ENCODE results near the gene ACTN2.
"Not testable (repeated sequence)": the region's sequence is repeated elsewhere in the genome, so short reads cannot be mapped to it uniquely, and the experiment has no call there.

ACTN2 gene
- total RNA-seq = 0.19 to 2.7 (median 0.32) reads per million in 9 experiments

DNA sequence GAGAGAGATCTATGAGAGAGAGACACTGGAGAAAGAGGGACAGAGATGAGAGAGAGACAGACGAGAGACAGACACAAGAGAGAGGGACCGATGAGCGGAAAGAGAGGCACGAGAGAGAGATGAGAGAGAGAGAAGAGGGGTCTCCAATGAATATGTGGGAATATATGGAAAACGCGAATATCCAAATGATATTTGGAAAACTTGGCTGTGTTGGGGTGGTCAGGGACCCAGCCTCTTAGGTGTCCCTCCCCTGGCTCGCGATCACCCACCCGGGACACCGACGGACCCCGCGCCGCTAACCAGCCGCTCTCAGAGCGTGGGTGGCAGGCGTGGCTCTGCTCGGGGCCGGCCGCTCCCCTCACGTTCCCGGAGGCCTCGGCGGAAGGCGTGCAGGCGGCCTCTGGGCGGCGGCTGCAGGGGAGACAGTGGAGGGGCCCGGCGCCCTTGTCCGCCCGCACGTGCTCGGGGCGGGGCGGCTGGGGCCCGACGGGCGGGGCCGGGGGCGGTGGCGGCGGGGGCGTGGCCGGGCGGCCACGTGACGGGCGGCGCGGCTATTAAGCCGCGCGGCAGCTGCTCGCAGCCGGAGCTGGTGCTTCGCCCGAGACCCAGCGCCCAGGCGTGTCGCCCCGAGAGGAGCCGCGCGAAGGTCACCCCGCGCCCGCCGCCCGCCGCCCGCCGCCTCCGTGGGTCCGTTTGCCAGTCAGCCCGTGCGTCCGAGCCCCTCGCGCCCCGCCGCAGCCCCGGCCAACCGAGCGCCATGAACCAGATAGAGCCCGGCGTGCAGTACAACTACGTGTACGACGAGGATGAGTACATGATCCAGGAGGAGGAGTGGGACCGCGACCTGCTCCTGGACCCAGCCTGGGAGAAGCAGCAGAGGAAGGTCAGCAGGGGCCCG, at the start of gene ACTN2:
TSS of gene ACTN2 (plus strand) at position 583 of the 898 bp plus-strand sequence. CDS start at position 758, 175 bp downstream.
- DNase-seq = peak in 2 of 3 experiments; percentile 2 to 11
- Mint-ChIP-seq H3K9me3 (peaks cover 0 to 5% of the 10 kb centered on the region in 2 donors), H3K36me3 (ENCODE audit: insufficient read depth) (no peaks in the 10 kb centered on the region), H3K27me3 (peaks cover 42 to 45% of the 10 kb centered on the region in 2 donors), H3K4me1 (ENCODE audit: low read depth in 2 of 2) (peaks cover 3 to 17% of the 10 kb centered on the region in 2 donors), H3K4me3 (peak within 1 kb of the TSS; percentile 42 to 77), H3K27ac (peak within 1 kb of the TSS in 1 of 2 donors; percentile 17)
- peak; percentile 84 for ATAC-seq (replicated peaks)

DNA sequence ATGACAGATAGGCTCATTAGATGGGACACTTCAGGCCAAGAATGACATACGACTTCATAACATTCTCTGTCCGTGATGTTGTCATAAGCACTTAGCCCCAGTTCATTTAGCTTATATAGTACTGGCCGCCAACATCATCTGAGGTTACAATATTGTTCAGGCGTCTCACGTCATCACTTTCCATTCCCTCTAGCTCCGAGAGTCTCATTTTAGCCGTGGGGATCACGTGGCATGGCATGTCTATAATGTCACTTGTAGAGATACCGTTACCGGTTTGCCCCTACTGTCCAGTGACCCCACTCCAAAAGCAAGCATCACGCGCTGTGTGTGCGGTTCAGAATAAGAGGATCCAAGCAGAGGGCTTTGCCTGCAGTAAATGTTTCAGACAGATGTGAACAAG, 47.4 kb upstream of the ACTN2 start:
- Mint-ChIP-seq H3K36me3 (ENCODE audit: insufficient read depth) (peaks cover 3% of the 10 kb centered on the region), H3K4me1 (ENCODE audit: low read depth in 2 of 2) (no peaks in the 10 kb centered on the region), H3K27me3 (peaks cover 38 to 48% of the 10 kb centered on the region in 2 donors), H3K4me3 (no peak overlapping the region), H3K9me3 (no peaks in the 10 kb centered on the region), H3K27ac (no peak overlapping the region)
- ATAC-seq (replicated peaks) (no peak), DNase-seq (no peak)

DNA sequence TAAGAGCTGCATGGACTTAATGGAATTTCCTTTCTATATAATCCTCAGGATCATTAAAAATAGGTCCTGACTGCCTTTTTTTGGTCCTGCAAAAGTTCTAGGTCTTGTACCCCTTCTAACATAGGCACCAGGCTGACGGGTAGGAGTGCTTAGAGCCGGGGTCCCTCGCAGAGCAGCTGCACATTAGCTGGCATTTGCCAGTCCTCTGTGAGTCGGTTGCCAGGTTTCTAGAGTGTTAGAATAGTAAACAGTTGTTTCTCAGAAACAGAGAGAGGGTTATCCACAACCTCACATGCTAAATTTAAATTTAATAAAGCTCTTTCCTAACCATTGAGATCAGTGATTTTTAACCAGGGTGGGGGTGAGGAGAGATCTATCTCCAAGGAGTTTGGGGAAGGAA, 46.6 kb upstream of the ACTN2 start:
- H3K9me3 Mint-ChIP-seq = no peaks in the 10 kb centered on the region
- DNase-seq (no peak), ATAC-seq (replicated peaks) (no peak)
- no peaks in the 10 kb centered on the region for H3K4me1 Mint-ChIP-seq (ENCODE audit: low read depth in 2 of 2)
- H3K27ac Mint-ChIP-seq = no peak overlapping the region
- H3K4me3 Mint-ChIP-seq = no peak overlapping the region
- H3K36me3 Mint-ChIP-seq (ENCODE audit: insufficient read depth) = peaks cover 3% of the 10 kb centered on the region
- H3K27me3 Mint-ChIP-seq = peaks cover 30 to 41% of the 10 kb centered on the region in 2 donors

DNA sequence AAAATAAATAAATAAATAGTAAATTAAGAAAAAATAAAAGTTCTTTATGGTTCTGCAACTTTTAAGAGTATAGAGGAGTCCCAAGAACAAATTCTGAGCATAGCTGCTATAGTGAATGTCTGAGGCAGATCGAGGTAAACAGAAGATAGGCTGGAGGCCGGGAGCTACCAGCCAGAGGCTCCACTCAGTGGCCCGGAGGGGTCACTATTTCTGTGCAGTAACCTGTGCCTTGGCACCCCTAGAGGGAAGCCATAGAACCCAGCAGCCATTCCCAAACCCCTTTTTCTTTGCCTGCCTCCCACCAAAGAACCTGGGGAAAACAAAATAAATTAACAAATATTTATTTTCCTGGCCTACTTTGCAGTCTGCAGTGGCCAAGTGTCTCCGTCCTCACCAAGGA, 43.5 kb upstream of the ACTN2 start:
- H3K36me3 Mint-ChIP-seq (ENCODE audit: insufficient read depth) = no peaks in the 10 kb centered on the region
- no peaks in the 10 kb centered on the region for H3K9me3 Mint-ChIP-seq
- peaks cover 22 to 36% of the 10 kb centered on the region in 2 donors for H3K27me3 Mint-ChIP-seq
- ATAC-seq (replicated peaks) = no peak
- peaks cover 0 to 1% of the 10 kb centered on the region in 2 donors for H3K4me1 Mint-ChIP-seq (ENCODE audit: low read depth in 2 of 2)
- H3K27ac Mint-ChIP-seq = no peak overlapping the region
- DNase-seq = no peak
- H3K4me3 Mint-ChIP-seq = no peak overlapping the region

DNA sequence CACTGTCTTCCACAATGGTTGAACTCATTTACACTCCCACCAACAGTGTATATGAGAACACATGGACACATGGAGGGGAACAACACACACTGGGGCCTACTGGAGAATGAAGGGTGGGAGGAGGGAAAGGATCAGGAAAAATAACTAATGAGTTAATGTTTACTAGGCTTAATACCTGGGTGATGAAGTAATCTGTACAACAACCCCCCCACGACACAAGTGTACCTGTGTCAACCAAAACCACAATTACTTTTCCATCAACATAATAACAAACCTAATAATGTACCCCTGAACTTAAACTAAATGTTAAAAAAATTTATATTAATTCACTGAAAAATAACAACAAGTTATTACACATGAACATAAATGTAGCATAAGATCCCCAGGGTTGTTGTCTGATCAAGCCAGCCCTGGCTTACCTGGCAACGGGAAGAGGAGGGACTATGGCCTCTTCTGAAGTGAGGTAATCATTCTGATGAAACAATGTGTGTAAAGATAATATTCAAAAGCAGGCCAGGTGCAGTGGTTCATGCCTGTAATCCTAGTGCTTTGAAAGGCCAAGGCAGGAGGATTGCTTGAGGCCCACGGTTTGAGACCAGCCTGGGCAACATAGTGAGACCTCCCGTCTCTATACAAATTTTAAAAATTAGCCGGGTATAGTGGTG, 41.2 kb upstream of the ACTN2 start:
- peaks cover 15 to 21% of the 10 kb centered on the region in 2 donors for H3K27me3 Mint-ChIP-seq
- no peak overlapping the region for H3K27ac Mint-ChIP-seq
- no peak overlapping the region for H3K4me3 Mint-ChIP-seq
- H3K9me3 Mint-ChIP-seq = no peaks in the 10 kb centered on the region
- DNase-seq (no peak), ATAC-seq (replicated peaks) (no peak)
- H3K36me3 Mint-ChIP-seq (ENCODE audit: insufficient read depth) = no peaks in the 10 kb centered on the region
- H3K4me1 Mint-ChIP-seq (ENCODE audit: low read depth in 2 of 2) = peaks cover 0 to 2% of the 10 kb centered on the region in 2 donors

GRCh38 chr1:236654511-236654910, 31.8 kb upstream of the ACTN2 start:
- no peak for ATAC-seq (replicated peaks)
- Mint-ChIP-seq H3K9me3 (no peaks in the 10 kb centered on the region), H3K27me3 (peaks cover 20 to 53% of the 10 kb centered on the region in 2 donors), H3K27ac (no peak overlapping the region), H3K4me3 (no peak overlapping the region), H3K36me3 (ENCODE audit: insufficient read depth) (no peaks in the 10 kb centered on the region), H3K4me1 (ENCODE audit: low read depth in 2 of 2) (no peaks in the 10 kb centered on the region)
- DNase-seq = no peak

DNA sequence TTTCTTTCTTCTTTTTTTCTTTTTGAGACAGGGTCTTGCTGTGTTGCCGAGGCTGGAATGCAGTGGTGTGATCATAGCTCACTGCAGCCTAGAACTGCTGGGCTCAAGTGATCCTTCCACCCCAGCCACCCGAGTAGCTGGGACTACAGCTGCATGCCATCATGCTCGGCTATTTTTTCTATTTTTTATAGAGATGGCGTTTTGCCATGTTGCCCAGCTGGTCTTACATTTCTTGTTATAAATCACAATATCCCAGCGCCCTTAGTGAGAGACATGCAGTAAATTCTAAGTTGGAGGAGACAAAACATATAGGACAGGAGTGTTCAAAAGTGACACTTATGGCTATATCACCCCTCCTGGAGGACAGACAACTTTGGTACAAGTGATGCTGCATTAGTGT, 31.3 kb upstream of the ACTN2 start:
- Mint-ChIP-seq H3K27ac (no peak overlapping the region), H3K4me1 (ENCODE audit: low read depth in 2 of 2) (no peaks in the 10 kb centered on the region), H3K4me3 (no peak overlapping the region), H3K27me3 (peaks cover 20 to 56% of the 10 kb centered on the region in 2 donors), H3K36me3 (ENCODE audit: insufficient read depth) (no peaks in the 10 kb centered on the region), H3K9me3 (no peaks in the 10 kb centered on the region)
- no peak for DNase-seq
- ATAC-seq (replicated peaks) = no peak

- Mint-ChIP-seq H3K36me3 (ENCODE audit: insufficient read depth) (no peaks in the 10 kb centered on the region), H3K4me3 (no peak overlapping the region), H3K27ac (no peak overlapping the region), H3K27me3 (peaks cover 11 to 45% of the 10 kb centered on the region in 2 donors), H3K4me1 (ENCODE audit: low read depth in 2 of 2) (no peaks in the 10 kb centered on the region), H3K9me3 (no peaks in the 10 kb centered on the region)
- no peak for ATAC-seq (replicated peaks)
- DNase-seq = no peak
Measured at GRCh38 chr1:236657398-236657797, 28.9 kb upstream of the ACTN2 start.

- no peak for ATAC-seq (replicated peaks)
- no peak overlapping the region for H3K4me3 Mint-ChIP-seq
- H3K9me3 Mint-ChIP-seq = no peaks in the 10 kb centered on the region
- H3K36me3 Mint-ChIP-seq (ENCODE audit: insufficient read depth) = no peaks in the 10 kb centered on the region
- no peak for DNase-seq
- no peak overlapping the region for H3K27ac Mint-ChIP-seq
- H3K27me3 Mint-ChIP-seq = peaks cover 0 to 35% of the 10 kb centered on the region in 2 donors
- H3K4me1 Mint-ChIP-seq (ENCODE audit: low read depth in 2 of 2) = peaks cover 3 to 5% of the 10 kb centered on the region in 2 donors
Measured at GRCh38 chr1:236659792-236660587, 26.3 kb upstream of the ACTN2 start.

DNA sequence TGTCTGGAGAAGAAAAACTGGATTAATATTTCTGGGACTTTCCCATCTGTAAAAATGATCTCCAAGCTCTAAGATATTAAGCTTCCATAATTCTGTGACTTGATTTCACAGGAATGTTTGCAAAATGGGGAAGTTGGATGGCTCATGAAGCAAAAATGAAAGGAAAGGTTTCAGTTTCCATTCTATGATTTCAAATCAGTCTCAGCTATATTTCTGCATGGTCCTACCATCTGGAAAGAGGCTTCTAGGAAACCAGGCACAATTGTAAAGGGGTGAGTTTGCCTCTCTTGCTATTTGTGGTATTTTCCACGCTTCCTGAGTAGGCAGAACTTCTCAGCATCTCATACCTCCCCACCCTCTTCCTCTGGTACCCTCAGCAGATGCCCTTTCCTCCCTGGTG, 22.4 kb upstream of the ACTN2 start:
- no peaks in the 10 kb centered on the region for H3K9me3 Mint-ChIP-seq
- peaks cover under 1 to 16% of the 10 kb centered on the region in 2 donors for H3K27me3 Mint-ChIP-seq
- peaks cover 3 to 5% of the 10 kb centered on the region in 2 donors for H3K4me1 Mint-ChIP-seq (ENCODE audit: low read depth in 2 of 2)
- H3K4me3 Mint-ChIP-seq = no peak overlapping the region
- DNase-seq (no peak), ATAC-seq (replicated peaks) (no peak)
- H3K36me3 Mint-ChIP-seq (ENCODE audit: insufficient read depth) = no peaks in the 10 kb centered on the region
- no peak overlapping the region for H3K27ac Mint-ChIP-seq

GRCh38 chr1:236668909-236669308, 17.4 kb upstream of the ACTN2 start:
- ATAC-seq (replicated peaks); H3K27ac Mint-ChIP-seq; H3K4me3 Mint-ChIP-seq; DNase-seq; H3K9me3 Mint-ChIP-seq; H3K36me3 Mint-ChIP-seq (ENCODE audit: insufficient read depth); H3K4me1 Mint-ChIP-seq (ENCODE audit: low read depth in 2 of 2): not testable (repeated sequence)
- peaks cover 37 to 38% of the 10 kb centered on the region in 2 donors for H3K27me3 Mint-ChIP-seq

DNA sequence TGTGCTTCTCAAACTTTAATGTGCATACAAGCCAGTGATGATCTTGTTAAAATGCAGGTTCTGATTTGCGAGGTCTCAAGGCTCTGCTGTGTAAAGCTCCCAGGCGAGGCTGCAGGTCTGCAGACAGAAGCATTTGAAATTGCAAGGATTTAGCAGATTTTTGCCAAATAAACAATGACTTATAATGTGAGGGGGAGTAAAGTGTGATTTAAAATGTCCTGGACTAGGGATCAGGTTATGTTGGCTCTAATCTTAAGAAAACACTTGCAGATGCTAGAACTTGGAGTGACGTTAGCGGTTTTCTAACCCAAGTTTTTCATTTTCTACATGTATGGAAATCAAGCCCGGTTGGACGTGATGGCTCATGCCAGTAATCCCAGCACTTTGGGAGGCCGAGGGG, 16.2 kb upstream of the ACTN2 start:
- Mint-ChIP-seq H3K27me3 (peaks cover 43 to 46% of the 10 kb centered on the region in 2 donors), H3K4me3 (no peak overlapping the region), H3K36me3 (ENCODE audit: insufficient read depth) (no peaks in the 10 kb centered on the region), H3K27ac (no peak overlapping the region), H3K4me1 (ENCODE audit: low read depth in 2 of 2) (no peaks in the 10 kb centered on the region), H3K9me3 (no peaks in the 10 kb centered on the region)
- ATAC-seq (replicated peaks) (no peak), DNase-seq (no peak)

DNA sequence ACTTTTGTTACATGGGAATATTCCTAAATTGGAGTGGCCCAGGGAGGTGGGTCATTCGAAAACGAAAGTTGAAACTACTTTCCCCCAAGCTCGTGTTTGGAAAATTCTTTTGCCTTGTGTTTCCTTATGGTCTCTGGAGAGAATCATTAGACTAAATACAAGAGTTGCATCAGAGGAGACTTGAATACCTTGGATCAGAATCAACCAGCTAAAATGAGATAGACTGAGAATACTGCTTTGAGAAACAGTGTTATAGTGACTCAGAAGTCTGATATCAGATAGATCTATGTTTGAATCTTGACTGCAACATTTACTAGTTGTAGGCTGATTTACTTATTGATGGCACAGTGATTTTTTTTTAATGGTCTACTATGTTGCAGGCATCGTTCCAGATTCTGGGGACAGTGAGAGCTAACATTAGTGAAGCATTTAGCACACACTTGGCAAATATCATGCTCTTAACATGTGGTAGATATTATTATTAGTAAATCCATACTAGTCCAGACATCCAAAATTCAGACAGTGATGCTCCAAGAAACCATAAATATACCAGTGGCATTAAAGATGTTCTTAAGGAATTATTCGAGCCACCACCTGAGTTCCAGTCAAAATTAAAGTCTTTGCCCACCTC, 12.9 kb upstream of the ACTN2 start:
- Mint-ChIP-seq H3K4me1 (ENCODE audit: low read depth in 2 of 2) (no peaks in the 10 kb centered on the region), H3K9me3 (no peaks in the 10 kb centered on the region), H3K4me3 (no peak overlapping the region), H3K27ac (no peak overlapping the region), H3K36me3 (ENCODE audit: insufficient read depth) (no peaks in the 10 kb centered on the region), H3K27me3 (peaks cover 39 to 43% of the 10 kb centered on the region in 2 donors)
- DNase-seq = no peak
- ATAC-seq (replicated peaks) = no peak
